Germinal center (tissue), 1 donor: Measurements from ENCODE around the gene C1orf216.
"Not testable (repeated sequence)": the region's sequence is repeated elsewhere in the genome, so short reads cannot be mapped to it uniquely, and the experiment has no call there.

Source experiments
- DNase-seq: peaks from one replicate; pipeline ENCODE4 v3.0.0; 2012; ENCODE audit warnings: mixed read lengths, low spot score

Gene C1orf216

DNA sequence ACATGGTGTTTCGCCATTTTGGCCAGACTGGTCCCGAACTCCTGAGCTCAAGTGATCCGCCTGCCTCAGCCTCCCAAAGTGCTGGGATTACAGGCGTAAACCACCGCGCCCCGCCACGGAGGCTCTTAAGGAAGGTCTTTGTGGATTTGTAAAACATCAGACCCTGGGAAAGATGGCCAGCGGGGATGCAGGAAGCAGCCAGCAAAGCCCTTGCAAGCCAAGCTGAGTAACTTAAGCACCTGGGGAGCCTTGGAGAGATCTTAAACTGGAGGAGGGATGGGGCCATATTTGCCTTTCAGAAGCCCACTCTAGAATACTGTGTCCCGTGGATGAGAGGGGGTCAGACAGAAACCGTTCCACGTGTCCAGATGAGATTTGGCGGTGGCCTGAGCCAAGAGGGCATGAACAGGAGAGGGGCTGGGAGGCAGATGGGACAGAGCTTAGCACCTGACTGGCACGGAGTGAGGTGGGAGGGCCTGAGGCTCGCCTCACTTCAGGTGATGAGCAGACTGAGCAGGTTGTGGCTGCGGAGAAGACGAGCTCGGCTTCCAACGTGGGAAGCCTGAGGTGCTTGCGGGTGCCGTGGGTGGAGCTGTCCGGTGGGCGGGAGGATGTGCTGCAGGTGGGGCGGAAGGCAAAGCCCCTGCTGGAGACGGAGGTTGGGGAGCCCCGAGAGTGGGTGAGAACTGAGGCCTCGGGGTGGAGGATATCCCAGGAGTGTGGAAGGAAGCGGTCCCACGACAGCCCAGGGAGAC lies 11.7 kb downstream of the C1orf216 start:
- DNase-seq = no peak

DNA sequence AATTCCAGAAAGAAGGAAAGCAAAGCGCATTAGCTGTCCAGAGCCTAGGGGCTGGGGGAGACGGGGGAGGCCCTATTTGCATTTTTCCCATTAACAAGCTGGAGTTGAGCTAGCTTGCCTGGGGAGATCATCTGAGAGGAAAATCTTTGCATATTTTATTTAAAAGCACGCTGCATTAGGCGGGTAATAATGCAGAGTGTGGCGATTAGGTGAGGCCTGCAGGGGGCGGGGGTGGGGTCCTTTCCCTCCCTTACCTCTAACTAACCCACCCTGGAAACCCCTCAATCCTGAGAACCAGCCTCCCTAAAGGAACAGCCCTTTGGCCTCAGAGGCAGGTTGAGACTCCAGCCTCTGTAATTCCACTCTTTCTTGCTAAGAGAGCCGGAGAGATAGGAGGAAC lies 16.2 kb downstream of the C1orf216 start:
- DNase-seq = no peak

GRCh38 chr1:35699152-35699551 lies 19.5 kb downstream of the C1orf216 start:
- DNase-seq = not testable (repeated sequence)

DNA sequence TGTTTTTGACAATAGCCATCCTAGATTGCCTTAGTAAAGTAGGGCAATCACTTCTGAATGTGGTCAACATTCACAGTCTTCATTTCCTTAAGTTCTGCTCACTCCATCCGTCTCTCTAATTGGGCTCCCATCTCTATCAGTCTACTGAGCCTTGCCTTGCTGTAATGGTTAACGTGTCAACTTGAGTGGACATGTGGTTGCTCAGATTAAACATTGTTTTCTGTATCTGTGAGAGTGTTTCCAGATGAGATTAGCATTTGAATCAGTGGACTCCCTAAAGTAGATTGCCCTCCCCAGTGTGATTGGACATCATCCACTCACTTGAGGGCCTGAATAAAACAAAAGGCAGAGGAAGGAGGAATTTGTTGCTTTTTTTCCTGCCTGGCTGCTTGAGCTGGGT lies 26.4 kb downstream of the C1orf216 start:
- no peak for DNase-seq

DNA sequence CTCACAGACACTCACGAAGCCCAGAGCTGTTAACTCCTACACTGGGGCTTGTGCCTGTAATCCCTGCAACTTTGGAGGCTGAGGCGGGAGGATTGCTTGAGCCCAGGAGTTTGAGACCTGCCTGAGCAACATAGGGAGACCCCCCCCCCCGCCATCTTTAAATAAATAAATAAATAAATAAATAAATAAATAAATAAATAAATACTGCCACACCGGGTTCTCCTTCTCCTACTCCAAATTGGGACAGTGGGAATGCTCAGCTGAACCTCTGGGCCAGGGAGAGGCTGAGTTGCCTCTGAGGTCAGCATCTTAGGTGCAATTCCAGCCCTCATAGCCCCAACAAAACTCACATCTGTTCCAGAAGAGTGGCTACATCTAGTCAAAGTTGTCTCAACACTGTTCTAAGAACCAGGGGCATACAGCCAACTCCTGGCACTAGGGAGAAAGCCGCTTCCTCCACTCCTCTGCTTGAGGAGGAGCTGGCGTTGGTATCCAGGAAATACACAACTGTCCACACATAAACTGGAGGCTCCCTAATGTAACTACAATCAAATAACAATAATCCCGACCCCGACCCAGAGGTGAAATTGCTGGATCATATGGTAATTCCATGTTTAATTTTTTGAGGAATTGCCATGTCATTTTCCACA lies 27.0 kb downstream of the C1orf216 start:
- DNase-seq = no peak

DNA sequence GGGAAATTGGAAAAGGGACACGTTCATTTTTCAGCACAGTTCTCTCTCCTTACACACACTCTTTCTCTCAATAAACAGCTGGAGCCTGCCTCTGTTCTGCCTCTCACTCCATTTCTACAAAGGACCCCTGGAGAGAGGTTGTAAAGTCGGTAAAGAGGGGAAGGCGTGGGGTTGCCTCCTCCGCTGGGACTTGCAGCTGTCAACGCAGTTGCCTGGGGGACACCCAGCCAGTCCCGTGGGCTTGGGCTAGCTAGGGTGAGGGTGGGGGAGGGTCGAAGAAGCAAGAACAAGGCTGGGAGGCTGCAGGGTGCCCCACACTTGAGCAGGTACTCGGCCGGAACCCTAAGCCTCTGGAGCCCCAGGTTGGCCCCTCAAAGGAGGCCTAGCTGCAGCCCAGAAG lies 27.6 kb downstream of the C1orf216 start:
- DNase-seq = no peak

DNA sequence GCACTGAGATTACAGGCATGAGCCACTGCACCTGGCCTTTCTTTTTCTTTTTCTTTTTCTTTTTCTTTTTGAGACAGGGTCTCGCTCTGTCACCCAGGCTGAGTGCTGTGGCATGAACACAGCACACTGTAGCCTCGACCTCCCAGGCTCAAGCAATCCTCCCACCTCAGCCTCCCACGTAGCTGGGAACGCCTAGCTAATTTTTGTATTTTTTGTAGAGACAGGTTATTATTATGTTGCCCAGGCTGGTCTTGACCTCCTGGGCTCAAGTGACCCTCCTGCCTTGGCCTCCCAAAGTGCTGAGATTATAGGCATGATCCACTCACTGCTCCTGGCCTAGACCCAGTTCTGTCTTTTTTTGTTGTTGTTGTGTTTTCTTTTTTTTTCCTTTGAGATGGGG lies 28.6 kb downstream of the C1orf216 start:
- not testable (repeated sequence) for DNase-seq

DNA sequence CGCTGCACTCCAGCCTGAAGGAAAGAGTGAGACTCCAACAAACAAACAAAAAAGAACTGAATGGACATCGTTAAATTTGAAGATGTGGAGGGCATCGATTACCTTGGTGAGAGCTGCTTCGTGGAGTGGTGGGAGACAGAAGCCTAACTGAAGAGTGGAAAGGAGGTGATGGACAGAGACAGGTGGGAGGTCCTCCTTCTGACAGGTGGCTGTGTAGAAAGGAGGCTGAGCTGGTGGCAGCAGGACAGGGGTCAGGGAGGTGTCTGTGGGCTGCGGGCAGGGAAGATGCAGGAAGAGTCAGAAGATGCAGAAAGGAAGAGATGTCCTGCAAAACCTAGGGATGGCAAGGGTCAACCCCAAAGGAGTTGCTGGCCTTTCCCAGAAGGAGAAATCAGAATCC lies 30.5 kb downstream of the C1orf216 start:
- DNase-seq = no peak

DNA sequence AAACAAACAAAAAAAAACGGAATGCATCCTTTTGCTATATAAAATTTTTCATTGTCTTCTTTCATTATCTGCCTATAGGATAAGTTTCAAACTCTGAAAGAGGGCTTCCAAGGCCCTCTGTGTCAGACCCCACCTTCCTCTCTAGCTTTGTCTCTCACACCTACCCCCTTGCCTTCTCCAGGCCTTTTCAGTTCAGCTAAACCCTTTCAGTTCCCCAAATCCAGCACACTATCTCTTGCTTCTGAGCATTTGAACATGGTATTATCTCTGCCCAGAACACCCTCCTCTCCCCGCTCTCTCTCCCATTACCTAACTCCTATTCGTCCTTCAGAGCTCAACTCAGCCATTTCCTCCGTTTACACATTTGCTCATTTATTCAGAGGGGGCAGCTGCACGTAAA lies 35.7 kb downstream of the C1orf216 start:
- DNase-seq = no peak

DNA sequence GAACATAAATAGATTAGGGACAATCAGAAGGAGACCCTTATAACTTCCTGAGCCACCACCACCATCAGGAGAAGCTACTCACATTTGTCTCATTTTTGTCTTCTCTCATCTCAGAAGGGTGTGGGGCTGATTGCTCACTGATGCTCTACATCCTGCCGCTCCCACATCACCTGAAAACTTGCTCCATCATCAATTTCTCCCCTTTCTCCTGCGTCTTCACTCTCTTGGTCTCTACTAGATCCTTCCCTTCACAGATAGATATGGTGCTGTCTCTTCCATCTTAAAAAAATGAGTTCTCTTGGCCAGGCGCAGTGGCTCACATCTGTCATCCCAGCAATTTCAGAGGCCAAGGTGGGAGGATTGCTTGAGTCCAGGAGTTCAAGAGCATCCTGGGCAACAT lies 38.4 kb downstream of the C1orf216 start:
- DNase-seq = no peak

DNA sequence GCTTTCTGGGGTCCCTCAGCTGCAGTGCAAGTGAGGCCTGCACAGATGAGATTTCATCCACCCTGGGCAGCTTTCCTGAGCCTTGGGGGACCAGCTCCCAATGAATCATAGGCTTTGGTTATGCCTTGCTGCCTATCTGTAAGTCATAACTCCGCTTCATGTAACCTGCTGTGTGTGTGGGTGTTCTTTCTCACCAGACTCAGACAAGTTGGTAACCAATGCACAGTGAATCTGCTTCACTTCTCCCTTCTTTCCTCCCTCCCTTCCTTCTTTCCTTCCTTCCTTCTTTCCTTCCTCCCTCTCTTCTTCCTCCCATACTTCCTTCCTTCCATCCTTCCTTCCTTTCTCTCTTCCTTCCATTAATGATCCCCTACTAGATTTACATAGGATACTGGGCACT lies 42.9 kb downstream of the C1orf216 start:
- no peak for DNase-seq

DNA sequence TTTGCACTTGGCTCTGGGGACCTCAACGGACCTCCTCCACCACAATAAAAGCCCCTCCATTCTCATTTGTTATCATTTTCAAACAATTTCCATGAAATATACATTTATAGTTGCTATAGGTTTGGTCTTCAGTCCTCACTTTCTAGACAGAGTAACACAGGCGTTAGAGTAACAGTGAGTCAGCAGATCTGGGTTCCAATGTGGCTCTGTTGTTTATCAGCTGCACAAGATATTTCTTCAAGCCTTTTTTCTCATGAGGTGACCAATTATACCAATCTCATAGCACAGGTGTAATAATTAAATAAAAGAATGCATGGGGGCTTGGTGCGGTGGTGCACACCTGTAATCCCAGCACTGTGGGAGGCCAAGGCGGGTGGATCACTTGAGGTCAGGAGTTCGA lies 44.6 kb downstream of the C1orf216 start:
- no peak for DNase-seq

DNA sequence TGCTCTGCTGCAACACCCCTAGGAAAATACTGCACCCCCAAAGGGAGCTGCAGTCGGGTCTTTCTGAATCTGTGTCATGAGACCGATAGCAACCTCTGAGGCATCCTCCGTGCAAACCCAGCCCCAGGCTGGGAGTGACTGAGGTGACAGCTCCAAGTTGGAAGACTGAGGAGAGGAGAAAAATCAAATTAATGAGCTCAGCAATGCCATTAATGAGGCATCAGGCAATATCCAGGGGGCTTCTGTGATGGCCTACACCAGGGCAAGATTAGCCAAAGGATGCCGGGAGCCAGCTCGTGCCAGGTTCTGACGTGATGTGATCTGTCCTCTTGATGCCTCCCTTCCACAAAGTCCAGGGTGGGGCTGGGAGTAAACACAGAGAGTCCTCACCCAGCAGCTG lies 46.6 kb downstream of the C1orf216 start:
- no peak for DNase-seq

- no peak for DNase-seq
These were observed 50.2 kb downstream of the C1orf216 start for GRCh38 chr1:35668506-35668905.

DNA sequence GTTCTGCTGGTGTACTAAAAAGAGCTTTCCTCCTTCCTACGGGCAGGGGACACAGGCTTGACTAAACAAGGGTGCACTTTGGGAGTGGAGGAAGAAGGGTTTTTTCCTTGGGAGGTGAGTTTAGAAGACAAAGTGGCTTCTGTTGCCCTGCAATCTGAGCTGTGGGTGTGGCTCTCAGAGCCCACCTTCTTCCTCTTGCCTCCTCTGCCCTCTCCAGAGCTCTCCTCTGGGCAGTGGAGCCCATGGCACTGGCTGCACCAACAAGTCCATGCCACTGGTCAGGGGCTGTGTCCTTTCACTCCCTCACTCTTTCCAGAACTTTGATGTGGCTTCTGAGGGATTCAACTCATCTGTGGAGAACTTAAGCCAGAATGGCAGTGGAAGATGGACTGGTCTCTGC lies 51.8 kb downstream of the C1orf216 start:
- no peak for DNase-seq

DNA sequence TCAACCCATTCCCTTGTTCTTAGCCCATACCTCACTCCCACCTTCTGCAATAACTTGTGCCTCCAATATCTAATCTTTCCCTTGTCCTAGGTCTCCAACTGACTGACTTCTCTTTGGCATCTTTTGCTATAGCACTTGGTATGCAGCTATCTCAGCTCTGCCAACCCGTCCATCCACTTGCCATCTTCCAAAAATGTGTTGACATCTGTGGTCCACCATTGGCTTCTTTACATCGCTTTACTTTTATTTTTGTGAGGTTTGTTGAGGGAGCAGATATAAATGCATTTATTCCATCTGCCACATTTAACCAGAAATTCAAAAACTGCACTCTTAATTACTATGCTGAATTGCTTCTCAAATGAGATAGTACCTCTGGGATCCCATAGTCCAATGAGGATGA lies 52.5 kb downstream of the C1orf216 start:
- no peak for DNase-seq
